Adipose tissue (tissue), 3 donors: ENCODE measurements around the gene CTSW. TPM values are rescaled to one million over a fixed set of nuclear protein-coding genes. Genes with fewer than 3 reads are reported as not detected.

Experiments
- polyA plus RNA-seq, 3 donors: library from polyadenylated mRNA; stranded (reverse); fragments of 200-250 nt; gene quantifications; one replicate each; pipeline ENCODE4 v1.2.3, GENCODE V29; 2013
- donor health status: healthy with polysubstance abuse.
- donor health status: Bipolar disorder and iron deficiency.
- donor health status: healthy.

CTSW gene
- polyA plus RNA-seq, 3 donors = 0.26 to 2.7 (median 2.6) TPM

Other genes with a start within 250 kb of the CTSW start
- 100 to 1,000 TPM in 1 of 3 donors, 10 to 100 TPM in 2; 23.7 to 105 (median 36.3) TPM for gene SIPA1, start 241.7 kb upstream of the CTSW start, polyA plus RNA-seq
- gene RELA, start 216.9 kb upstream of the CTSW start, polyA plus RNA-seq = 10 to 100 TPM; 30.8 to 61.2 (median 50.4) TPM
- 10 to 100 TPM; 41.6 to 55.1 (median 50.6) TPM for gene KAT5, start 167.6 kb upstream of the CTSW start, polyA plus RNA-seq
- 100 to 1,000 TPM in 1 of 3 donors, 10 to 100 TPM in 2; 41.9 to 103 (median 88.3) TPM for gene RNASEH2C, start 159.0 kb upstream of the CTSW start, polyA plus RNA-seq
- 10 to 100 TPM in 2 of 3 donors, 1 to 10 TPM in 1; 7.4 to 22.6 (median 10.0) TPM for gene AP5B1, start 98.9 kb upstream of the CTSW start, polyA plus RNA-seq
- gene OVOL1, start 92.8 kb upstream of the CTSW start, polyA plus RNA-seq = under 1 TPM in 2 of 3 donors, not detected in 1; 0.21 to 0.68 TPM
- gene SNX32, start 45.9 kb upstream of the CTSW start, polyA plus RNA-seq = under 1 TPM in 2 of 3 donors, not detected in 1; 0.34 to 0.41 TPM
- gene CFL1, start 21.7 kb upstream of the CTSW start, polyA plus RNA-seq = 100 to 1,000 TPM; 206 to 826 (median 597) TPM
- 10 to 100 TPM; 29.7 to 60.6 (median 40.3) TPM for gene MUS81, start 19.4 kb upstream of the CTSW start, polyA plus RNA-seq
- 100 to 1,000 TPM in 1 of 3 donors, 10 to 100 TPM in 2; 16.6 to 103 (median 62.4) TPM for gene EFEMP2, start 7.0 kb upstream of the CTSW start, polyA plus RNA-seq
- gene FIBP, start 8.6 kb downstream of the CTSW start, polyA plus RNA-seq = 10 to 100 TPM; 31.2 to 68.7 (median 56.9) TPM
- 10 to 100 TPM; 18.1 to 75.3 (median 28.1) TPM for gene CCDC85B, start 10.8 kb downstream of the CTSW start, polyA plus RNA-seq
- 100 to 1,000 TPM in 1 of 3 donors, 10 to 100 TPM in 1, 1 to 10 TPM in 1; 1.5 to 100 (median 28.1) TPM for gene FOSL1, start 20.6 kb downstream of the CTSW start, polyA plus RNA-seq
- gene C11orf68, start 39.2 kb downstream of the CTSW start, polyA plus RNA-seq = 10 to 100 TPM; 20.5 to 35.3 (median 29.1) TPM
- gene DRAP1, start 39.6 kb downstream of the CTSW start, polyA plus RNA-seq = 100 to 1,000 TPM in 2 of 3 donors, 10 to 100 TPM in 1; 46.7 to 142 (median 107) TPM
- not detected for gene TSGA10IP, start 65.6 kb downstream of the CTSW start, polyA plus RNA-seq
- gene SART1, start 81.9 kb downstream of the CTSW start, polyA plus RNA-seq = 10 to 100 TPM; 26.9 to 51.8 (median 36.5) TPM
- gene EIF1AD, start 122.3 kb downstream of the CTSW start, polyA plus RNA-seq = 10 to 100 TPM; 12.0 to 20.8 (median 12.9) TPM
- 100 to 1,000 TPM in 2 of 3 donors, 10 to 100 TPM in 1; 75.9 to 175 (median 123) TPM for gene BANF1, start 122.7 kb downstream of the CTSW start, polyA plus RNA-seq
- under 1 TPM in 2 of 3 donors, not detected in 1; 0.28 to 0.84 TPM for gene CST6, start 132.2 kb downstream of the CTSW start, polyA plus RNA-seq
- gene CATSPER1, start 146.6 kb downstream of the CTSW start, polyA plus RNA-seq = under 1 TPM in 2 of 3 donors, not detected in 1; 0.02 to 0.16 TPM
- under 1 TPM in 1 of 3 donors, not detected in 2; 0.64 TPM for gene GAL3ST3, start 169.3 kb downstream of the CTSW start, polyA plus RNA-seq
- gene SF3B2, start 172.5 kb downstream of the CTSW start, polyA plus RNA-seq = 100 to 1,000 TPM in 1 of 3 donors, 10 to 100 TPM in 2; 95.6 to 110 (median 98.5) TPM
- gene PACS1, start 190.4 kb downstream of the CTSW start, polyA plus RNA-seq = 10 to 100 TPM; 16.6 to 29.4 (median 26.5) TPM